GM08714 (cell line): ENCODE measurements around the gene HAUS8.

Experiments
- H3K4me3 ChIP-seq: fragments of 200-500 bp; sonication (Bioruptor generic); 2 replicates; pipeline ENCODE4 v1.5.1; 2014; ENCODE audit warnings: mild to moderate bottlenecking, low read length, inconsistent platforms
- ZNF274 ChIP-seq: IDR thresholded peaks from 2 replicates; pipeline ENCODE4 v1.6.1; 2012; ENCODE audit warnings: mild to moderate bottlenecking, low read depth, low read length

Gene HAUS8

DNA sequence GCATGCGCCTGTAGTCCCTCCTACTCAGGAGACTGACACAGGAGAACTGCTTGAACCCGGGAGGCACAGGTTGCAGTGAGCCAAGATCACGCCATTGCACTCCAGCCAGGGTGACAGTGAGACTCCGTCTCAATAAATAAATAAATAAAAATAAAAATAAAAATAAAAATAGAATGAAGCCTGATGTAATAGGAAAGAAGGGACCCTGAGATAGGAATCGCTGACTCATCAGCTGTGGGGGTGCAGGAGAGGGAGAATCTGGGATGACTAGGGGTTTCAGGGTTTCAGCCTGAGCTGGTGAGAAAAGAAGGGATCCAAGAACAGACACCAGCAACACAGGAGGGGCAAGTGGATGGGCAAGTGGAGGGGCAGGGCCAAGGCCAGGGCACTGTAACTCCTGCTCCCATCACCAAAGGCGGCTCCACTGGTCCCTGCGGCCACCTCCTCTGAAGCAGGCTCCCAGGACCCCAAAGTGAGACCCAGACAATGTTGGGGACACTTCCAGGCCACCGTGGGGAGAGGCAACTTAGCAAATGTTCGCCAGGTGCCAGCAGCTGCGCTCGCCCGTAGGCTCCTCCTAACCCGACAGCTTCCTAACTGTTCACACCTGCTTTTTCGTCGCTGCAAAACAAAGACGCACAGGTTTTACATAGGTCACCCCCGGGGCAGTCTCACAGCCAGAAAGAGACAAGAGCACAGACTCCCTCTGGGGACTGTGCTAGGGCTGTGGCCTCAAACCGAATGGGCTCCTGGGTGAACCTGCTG lies 1.2 kb downstream of the HAUS8 start:
- peak overlapping the region; percentile 93 for H3K4me3 ChIP-seq
- TF ChIP-seq ZNF274: no peak

DNA sequence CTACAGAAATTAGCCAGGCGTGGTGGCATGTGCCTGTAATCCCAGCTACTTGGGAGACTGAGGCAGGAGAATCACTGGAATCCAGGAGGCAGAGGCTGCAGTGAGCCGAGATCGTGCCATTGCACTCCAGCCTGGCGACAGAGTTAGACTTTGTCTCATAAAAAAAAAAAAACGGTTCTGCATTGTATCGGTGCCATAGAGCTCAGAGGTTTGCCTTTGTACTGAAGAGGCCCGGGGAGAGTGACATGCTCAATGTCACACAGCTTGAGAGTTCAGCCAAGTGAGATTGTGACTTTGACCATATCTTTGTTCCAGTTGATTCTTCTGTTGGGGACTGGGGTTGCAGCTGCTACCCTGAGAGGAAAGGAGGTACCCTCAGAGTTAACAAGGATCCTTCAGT lies 4.3 kb downstream of the HAUS8 start:
- no peak for TF ChIP-seq ZNF274
- no peak overlapping the region for H3K4me3 ChIP-seq

DNA sequence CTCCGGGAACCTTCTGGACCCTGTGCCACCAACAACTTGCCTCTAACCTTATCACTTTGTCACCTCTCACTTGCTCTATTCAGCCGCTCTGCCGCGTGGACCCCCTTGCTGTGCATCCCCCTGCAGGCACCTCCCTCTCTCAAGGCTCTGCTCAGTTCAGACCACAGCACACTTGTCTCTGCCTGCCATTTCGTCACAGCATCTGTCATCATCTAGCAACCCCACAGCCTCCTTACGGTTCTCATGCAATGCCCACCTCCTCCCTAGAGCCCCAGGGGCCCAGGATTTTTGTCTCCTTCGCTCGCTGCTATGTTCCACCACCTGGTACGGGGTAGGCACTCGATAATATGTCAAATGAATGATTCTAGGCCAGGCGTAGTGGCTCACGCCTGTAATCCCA lies 4.8 kb downstream of the HAUS8 start:
- no peak overlapping the region for H3K4me3 ChIP-seq
- TF ChIP-seq ZNF274: no peak

DNA sequence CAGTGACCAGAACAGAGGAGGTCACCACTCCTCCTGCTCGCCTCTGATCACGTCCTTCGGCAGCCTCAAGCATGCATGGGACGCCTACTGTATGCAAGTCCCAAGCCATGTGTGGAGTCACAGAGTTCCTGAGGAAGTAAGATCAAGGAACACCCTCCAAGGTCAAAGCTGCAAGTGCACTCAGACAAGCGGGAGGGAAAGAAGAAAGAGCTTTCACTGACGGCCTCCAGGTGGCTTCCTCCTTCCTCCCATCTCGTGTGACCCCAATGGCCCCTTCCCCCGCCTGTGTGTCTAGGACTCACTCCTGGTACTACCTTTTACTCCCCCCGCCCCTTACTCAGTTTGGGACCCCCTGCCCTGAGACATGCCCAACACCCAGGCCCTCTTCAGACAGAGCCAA lies 6.1 kb downstream of the HAUS8 start:
- H3K4me3 ChIP-seq: no peak overlapping the region
- TF ChIP-seq ZNF274: no peak

DNA sequence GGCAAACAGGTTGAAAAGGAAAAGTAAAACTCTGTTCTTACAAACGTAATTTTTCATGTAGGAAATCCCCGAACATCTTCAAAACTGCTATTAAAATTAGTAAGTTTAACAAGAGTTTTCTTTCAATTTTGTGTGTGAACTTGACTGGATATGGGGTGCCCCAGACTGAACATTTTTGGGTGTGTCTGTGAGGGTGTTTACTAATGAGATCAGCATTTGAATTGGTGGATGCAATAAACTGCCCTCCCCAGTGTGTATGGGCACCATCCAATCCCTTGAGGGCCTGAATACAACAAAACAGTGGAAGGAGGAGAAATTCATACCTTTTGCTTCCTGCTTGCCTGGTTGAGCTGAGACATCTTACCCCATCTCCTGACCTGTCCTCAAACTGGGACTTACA lies 11.8 kb downstream of the HAUS8 start:
- TF ChIP-seq ZNF274: no peak
- no peak overlapping the region for H3K4me3 ChIP-seq

DNA sequence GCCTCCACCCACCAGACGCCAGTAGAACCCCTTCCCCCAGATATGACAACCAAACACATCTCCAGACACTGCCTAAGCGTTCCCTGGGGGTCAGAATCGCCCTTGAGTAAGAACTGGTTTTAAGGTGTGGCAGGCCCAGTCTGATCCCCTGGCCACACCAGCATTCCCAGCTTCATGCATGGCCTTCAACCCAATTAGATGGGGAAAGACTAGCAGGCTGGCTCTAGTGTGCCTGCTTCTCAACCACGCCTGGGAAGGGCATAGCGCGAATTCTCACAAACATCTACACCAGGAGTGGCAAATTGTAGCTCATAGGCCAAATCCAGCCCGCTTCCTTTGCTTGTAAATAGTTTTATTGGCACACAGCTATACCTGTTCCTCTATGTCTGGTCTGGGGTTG lies 13.6 kb downstream of the HAUS8 start:
- H3K4me3 ChIP-seq: no peak overlapping the region
- no peak for TF ChIP-seq ZNF274

DNA sequence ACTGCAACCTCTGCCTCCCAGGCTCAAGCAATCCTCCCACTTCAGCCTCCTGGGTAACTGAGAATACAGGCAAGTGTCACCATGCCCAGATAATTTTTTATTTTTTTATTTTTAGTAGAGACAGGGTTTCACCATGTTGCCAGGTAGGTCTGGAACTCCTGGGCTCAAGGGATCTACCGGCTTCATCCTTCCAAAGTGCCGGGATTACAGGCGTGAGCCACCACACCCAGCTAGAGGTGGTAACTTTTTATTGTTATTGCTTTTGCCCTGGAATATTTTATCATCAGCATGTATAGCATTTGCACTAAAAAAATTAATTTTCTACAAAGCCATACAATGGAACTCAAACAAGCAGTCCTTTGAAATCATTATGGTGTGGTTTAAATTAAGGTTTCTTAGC lies 14.0 kb downstream of the HAUS8 start:
- H3K4me3 ChIP-seq: no peak overlapping the region
- no peak for TF ChIP-seq ZNF274

DNA sequence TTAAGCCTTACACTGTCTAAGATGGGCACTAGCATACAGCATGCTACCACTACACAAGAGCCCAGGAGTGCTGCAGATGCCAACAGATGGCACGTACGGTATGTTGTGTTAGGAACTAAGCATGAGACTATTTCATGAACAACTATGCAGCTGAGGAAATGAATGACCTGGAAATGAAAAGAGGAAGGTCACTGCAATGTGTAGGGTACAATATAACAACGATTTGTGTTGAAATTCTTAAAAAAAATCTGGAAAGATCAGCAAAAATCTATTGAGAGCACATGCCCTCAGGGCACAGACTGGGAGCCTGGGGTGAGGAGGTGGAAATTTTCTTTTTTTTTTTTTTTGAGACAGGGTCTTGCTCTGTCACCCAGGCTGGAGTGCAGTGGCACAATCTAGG lies 14.4 kb downstream of the HAUS8 start:
- no peak overlapping the region for H3K4me3 ChIP-seq
- no peak for TF ChIP-seq ZNF274

DNA sequence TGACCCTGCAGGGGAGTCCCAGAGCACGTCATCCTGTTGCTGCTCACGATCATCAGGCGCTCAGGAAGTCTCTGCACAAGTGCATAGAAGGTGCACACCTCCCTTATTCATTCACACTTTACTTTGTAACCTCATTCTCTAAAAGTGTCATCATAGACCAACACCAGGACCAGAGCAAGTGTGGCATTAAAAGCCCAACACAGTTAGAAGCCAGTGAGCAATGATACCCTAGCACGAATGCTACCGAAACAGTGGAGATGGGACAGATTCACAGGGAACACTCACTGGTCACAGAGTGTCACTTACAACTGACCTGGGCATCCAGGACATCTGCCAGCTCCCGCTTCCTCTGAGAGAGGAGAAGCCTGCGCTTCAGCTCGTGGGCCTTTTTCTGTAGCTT lies 17.0 kb downstream of the HAUS8 start:
- TF ChIP-seq ZNF274: no peak
- H3K4me3 ChIP-seq: no peak overlapping the region

DNA sequence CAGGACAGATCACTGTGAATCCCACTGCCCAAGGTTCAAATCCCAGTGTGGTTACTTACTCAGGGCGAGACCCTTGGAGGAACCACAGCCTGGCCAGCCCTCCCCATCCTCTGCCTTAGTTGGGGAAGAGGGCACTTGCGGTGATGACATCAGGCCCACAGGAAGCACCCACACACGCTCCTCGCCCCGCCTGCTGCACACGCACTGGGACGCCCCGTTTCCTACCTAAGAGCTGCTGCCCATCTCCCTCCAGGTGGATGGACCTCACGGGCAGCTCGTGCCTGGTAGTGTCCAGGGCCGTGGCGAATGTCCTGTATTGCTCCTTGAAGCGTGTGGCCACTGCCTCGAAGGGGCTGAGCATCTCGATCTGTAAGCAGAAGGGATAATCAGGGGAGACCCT lies 19.6 kb downstream of the HAUS8 start:
- no peak for TF ChIP-seq ZNF274
- no peak overlapping the region for H3K4me3 ChIP-seq

DNA sequence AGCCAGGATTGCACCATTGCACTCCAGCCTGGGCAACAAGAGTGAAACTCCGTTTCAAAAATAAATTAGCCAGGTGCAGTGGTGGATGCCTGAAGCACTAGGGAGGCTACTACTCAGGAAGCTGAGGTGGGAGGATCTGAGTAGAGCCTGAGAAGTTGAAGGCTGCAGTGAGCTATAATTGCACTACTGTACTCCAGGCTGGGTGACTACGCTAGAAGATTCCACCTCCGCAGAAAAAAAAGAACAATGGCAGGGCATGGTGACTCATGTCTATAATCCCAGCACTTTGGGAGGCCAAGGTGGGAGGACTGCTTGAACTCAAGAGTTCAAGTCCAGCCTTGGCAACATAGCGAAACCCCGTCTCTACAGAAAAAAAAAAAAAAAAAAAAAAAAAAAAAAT lies 20.5 kb downstream of the HAUS8 start:
- no peak for TF ChIP-seq ZNF274
- H3K4me3 ChIP-seq: no peak overlapping the region

DNA sequence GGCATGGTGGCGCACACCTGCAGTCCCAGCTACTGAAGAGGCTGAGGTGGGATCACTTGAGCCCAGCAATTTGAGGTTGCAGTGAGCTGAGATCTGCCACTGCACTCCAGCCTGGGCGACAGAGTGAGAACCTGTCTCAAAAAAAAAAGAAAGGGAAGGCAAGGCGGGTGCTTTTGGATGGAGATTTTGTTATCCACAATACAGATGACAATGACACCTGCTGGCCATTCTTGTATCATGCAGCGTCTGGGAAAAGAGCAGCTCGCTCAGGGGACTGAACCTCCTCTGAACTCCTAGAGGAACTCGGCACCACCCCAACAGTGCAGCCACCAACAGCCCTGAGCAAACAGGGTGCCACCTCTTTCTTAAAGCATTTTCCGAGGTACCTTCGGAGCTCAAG lies 22.8 kb downstream of the HAUS8 start:
- TF ChIP-seq ZNF274: no peak
- no peak overlapping the region for H3K4me3 ChIP-seq

DNA sequence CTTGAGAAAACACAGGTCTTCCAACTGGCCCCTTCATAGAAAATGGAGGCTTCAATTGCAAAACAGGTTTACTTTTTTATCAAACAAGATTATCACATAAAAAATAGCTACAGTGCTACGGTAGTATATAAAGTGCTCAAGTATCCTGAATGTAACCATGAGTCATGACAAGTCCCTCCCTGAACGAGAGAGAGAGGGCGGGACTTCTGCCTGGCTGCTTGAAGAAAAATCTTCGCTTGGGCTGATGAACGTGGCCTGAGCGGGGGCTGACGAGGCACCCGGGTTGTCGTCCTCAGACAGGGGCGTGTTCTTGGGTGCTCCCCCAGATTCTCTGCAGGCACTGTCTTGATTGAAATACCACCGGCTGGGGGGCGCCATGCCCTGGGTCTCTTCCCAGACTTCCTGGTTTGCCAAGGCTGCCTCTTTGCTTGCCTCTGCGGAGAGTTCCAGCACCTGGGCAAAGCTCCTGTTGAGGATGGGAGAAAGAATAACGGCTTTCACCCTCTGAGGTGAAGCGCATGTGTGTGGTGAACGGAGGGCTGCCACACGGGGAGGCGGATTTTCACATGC lies 25.5 kb downstream of the HAUS8 start:
- no peak for TF ChIP-seq ZNF274
- H3K4me3 ChIP-seq: no peak overlapping the region

DNA sequence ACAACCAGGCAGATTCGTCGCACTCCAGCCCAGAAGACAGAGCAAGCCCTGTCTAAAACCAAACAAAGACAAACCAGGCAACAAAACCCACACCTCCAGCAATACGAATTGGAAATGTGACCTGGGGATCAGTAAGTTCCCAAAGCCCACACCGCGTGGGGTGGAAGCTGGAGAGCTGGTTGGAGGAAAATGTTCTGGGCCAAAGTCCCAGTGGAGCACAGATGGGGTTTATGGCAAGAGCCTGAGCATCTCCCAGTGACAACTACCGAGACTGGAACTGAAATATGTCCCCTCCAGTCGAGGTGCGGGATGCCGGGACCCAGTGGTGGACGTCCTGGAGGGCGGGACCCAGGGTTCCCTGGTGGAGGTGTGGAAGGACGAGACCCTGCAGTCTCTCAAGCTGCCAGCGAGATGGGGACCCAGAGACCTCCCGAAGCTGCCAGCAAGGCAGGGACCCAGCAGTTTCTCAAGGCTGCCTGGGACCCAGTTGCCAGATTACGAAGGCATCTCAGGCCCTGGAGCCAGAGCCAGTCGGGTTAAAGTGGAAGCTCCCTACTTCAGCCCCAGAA lies 26.3 kb downstream of the HAUS8 start:
- TF ChIP-seq ZNF274: no peak

DNA sequence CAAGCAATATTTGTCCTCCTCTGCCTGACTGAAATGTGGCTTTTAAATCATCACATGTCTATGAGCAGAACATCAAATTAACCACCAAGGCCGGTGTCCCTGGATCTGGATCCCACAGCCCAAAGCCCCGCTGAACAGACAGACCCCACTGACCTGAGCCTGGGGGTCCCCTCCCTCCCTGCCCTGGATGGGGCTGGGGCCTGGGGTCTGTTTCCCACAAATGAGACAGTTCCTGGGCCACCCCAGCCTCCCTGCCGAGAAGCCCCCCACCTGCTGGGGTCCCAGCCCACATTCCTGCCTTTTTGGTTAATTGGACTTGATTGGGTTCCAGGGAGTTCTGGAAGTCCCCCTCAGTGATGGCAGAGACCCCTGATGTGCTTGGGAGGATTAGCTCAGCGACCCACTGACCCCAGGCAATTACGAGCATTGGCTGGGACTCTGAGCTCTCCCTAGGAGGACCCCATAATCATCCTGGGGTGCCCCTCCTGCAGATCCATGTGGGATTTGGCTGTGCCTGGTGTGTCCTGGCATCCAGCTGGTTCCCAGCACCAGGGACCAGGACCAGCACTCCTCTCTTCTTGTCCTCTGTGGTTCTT lies 29.2 kb downstream of the HAUS8 start:
- no peak overlapping the region for H3K4me3 ChIP-seq
- no peak for TF ChIP-seq ZNF274

More for the DNA sequence above, 26.3 kb downstream of the HAUS8 start:
- no peak overlapping the region for H3K4me3 ChIP-seq
